Measurements from ENCODE around the gene ACSL6. TPM values are rescaled to one million over a fixed set of nuclear protein-coding genes. Genes with fewer than 3 reads are reported as not detected.

Gene ACSL6
- total RNA-seq, 2 donors from 2014 or later: 0.04 to 0.73 TPM

DNA sequence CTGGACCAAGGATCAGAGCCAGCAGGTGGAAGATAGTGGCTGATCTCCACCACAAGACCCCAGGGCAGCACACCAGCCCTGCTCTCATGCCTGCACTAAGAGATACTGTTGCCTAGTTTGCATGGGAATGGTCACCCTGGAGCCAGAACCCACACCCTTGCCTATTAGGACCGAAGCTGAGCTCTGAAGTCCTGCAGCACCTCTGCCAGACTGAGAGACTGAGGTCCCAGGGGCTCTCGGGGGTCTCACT, 11.3 kb downstream of the ACSL6 start:
- no peaks in the 10 kb centered on the region for H3K27me3 ChIP-seq (ENCODE audit: control insufficient read depth, insufficient read depth, low read length, poor library complexity, severe bottlenecking)
- no peaks in the 10 kb centered on the region for H3K9me3 ChIP-seq (ENCODE audit: control insufficient read depth, low read length)
- DNase-seq: no peak
- Mint-ChIP-seq H3K27me3 (ENCODE audit: insufficient read depth) (no peaks in the 10 kb centered on the region), H3K4me1 (peaks cover 21% of the 10 kb centered on the region), H3K4me3 (no peak overlapping the region), H3K27ac (no peak overlapping the region), H3K36me3 (ENCODE audit: low read depth) (no peaks in the 10 kb centered on the region), H3K9me3 (no peaks in the 10 kb centered on the region)
- TF ChIP-seq, protein P1, sequence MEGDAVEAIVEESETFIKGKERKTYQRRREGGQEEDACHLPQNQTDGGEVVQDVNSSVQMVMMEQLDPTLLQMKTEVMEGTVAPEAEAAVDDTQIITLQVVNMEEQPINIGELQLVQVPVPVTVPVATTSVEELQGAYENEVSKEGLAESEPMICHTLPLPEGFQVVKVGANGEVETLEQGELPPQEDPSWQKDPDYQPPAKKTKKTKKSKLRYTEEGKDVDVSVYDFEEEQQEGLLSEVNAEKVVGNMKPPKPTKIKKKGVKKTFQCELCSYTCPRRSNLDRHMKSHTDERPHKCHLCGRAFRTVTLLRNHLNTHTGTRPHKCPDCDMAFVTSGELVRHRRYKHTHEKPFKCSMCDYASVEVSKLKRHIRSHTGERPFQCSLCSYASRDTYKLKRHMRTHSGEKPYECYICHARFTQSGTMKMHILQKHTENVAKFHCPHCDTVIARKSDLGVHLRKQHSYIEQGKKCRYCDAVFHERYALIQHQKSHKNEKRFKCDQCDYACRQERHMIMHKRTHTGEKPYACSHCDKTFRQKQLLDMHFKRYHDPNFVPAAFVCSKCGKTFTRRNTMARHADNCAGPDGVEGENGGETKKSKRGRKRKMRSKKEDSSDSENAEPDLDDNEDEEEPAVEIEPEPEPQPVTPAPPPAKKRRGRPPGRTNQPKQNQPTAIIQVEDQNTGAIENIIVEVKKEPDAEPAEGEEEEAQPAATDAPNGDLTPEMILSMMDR (conservative IDR thresholded peaks at IDR 0.05): no peak
- no peak overlapping the region for H3K9ac ChIP-seq (ENCODE audit: extremely low read depth, low read length, poor library complexity, severe bottlenecking)
- H3K4me3 ChIP-seq (ENCODE audit: low read length): no peak overlapping the region
- H3K4me1 ChIP-seq (ENCODE audit: control insufficient read depth, insufficient read depth, low read length): peaks cover 3% of the 10 kb centered on the region
- WGBS, 2 experiments (ENCODE audit: insufficient coverage in 1 of 2, insufficient read length in 1 of 2): 64 to 83% methylated on average over 2 of the region's 2 CpGs
- no peak overlapping the region for H3K27ac ChIP-seq (ENCODE audit: low read depth, low read length)
- no peaks in the 10 kb centered on the region for H3K36me3 ChIP-seq (ENCODE audit: control insufficient read depth, insufficient read depth, low read length)

DNA sequence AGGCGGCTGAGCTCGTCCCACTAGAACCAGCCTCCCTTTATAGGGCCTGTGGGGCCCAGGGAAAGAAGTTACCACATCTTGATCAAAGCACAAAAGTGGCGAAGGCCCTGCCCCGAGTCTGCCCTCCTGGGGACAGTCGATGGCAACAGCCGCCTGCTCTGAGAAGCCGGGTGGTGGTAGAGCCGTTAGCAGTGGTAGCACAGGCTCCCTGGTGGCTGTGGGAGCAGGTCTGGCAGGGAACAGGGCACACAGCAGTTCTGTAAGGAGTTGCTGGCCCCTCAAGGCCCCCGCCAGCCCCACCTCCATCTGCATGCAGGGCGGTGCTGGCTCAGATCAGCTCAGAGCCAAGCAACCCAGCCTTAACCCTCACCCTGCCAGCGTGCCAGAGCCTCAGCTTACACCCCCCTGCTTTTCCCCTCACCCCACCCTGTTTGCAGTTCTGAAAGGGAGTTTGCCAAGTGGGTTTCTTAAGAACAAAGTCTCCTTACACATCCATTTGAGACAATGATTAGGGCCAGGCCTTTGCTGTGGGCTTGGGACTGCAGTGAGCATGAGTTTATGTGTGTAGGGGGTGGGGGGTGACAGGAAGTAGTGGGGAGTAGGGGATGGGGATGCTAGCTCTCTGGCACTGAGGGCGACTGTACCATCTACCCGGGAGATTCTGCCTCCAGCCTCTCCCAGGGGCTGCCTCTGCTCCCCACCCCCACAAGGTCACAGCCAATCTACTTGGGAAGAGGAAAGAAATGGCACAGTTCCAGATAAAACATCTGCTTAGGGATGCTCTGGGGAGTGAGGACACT, 11.8 kb downstream of the ACSL6 start:
- WGBS, 2 experiments (ENCODE audit: insufficient coverage in 1 of 2, insufficient read length in 1 of 2): 73 to 78% methylated on average over 3 to 13 of the region's 13 CpGs
- Mint-ChIP-seq H3K27me3 (ENCODE audit: insufficient read depth) (no peaks in the 10 kb centered on the region), H3K36me3 (ENCODE audit: low read depth) (no peaks in the 10 kb centered on the region), H3K27ac (no peak overlapping the region), H3K4me1 (peaks cover 24% of the 10 kb centered on the region), H3K4me3 (no peak overlapping the region), H3K9me3 (no peaks in the 10 kb centered on the region)
- DNase-seq: peak; percentile 63
- Histone ChIP-seq H3K4me3 (ENCODE audit: low read length) (no peak overlapping the region), H3K9me3 (ENCODE audit: control insufficient read depth, low read length) (no peaks in the 10 kb centered on the region), H3K36me3 (ENCODE audit: control insufficient read depth, insufficient read depth, low read length) (no peaks in the 10 kb centered on the region), H3K27me3 (ENCODE audit: control insufficient read depth, insufficient read depth, low read length, poor library complexity, severe bottlenecking) (no peaks in the 10 kb centered on the region), H3K4me1 (ENCODE audit: control insufficient read depth, insufficient read depth, low read length) (peaks cover 6% of the 10 kb centered on the region), H3K9ac (ENCODE audit: extremely low read depth, low read length, poor library complexity, severe bottlenecking) (no peak overlapping the region), H3K27ac (ENCODE audit: low read depth, low read length) (no peak overlapping the region)
- TF ChIP-seq, protein P1 (conservative IDR thresholded peaks at IDR 0.05): no peak

DNA sequence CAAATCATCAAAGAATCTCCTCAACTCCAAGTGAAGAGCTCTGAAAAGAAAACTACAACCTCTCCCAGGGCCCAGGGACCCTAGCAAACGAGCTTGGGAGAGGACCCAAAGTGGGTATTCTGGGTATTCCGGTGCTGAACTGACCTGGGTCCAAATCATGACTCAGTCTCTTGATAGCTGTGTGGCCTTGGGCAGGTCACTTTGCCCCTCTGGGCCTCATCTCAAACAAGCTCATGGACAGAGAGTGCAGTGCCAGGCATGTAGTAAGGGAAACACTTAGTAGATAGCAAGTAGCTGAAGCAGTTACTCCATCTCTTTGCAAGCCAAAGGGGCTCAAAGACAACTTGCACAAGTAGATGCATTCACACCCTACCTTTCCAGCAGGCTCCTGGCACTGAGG, 12.4 kb downstream of the ACSL6 start:
- no peaks in the 10 kb centered on the region for H3K27me3 Mint-ChIP-seq (ENCODE audit: insufficient read depth)
- Histone ChIP-seq H3K36me3 (ENCODE audit: control insufficient read depth, insufficient read depth, low read length) (no peaks in the 10 kb centered on the region), H3K27ac (ENCODE audit: low read depth, low read length) (no peak overlapping the region), H3K9ac (ENCODE audit: extremely low read depth, low read length, poor library complexity, severe bottlenecking) (no peak overlapping the region), H3K4me3 (ENCODE audit: low read length) (no peak overlapping the region), H3K9me3 (ENCODE audit: control insufficient read depth, low read length) (no peaks in the 10 kb centered on the region), H3K4me1 (ENCODE audit: control insufficient read depth, insufficient read depth, low read length) (peaks cover 10% of the 10 kb centered on the region), H3K27me3 (ENCODE audit: control insufficient read depth, insufficient read depth, low read length, poor library complexity, severe bottlenecking) (no peaks in the 10 kb centered on the region)
- WGBS, 2 experiments (ENCODE audit: insufficient coverage in 1 of 2, insufficient read length in 1 of 2): 88 to 90% methylated on average over 2 of the region's 2 CpGs
- TF ChIP-seq, protein P1 (conservative IDR thresholded peaks at IDR 0.05): no peak
- no peaks in the 10 kb centered on the region for H3K9me3 Mint-ChIP-seq
- no peak for DNase-seq
- H3K4me1 Mint-ChIP-seq: peaks cover 30% of the 10 kb centered on the region
- no peaks in the 10 kb centered on the region for H3K36me3 Mint-ChIP-seq (ENCODE audit: low read depth)
- no peak overlapping the region for H3K4me3 Mint-ChIP-seq
- H3K27ac Mint-ChIP-seq: no peak overlapping the region

Measured in endodermal cell (in vitro differentiated cells).